Right ventricle myocardium superior (tissue), 1 donor: ENCODE measurements around the gene PGM5. TPM values are rescaled to one million over a fixed set of nuclear protein-coding genes. Genes with fewer than 3 reads are reported as not detected.

Source experiments
- ATAC-seq: fragments of 200-7000 bp; cut with Tn5 transposase; one replicate; pipeline ENCODE4 v1.9.1; 2020; ENCODE audit warnings: mild to moderate bottlenecking; ENCODE audit not compliant: poor library complexity
- DNase-seq: peaks from one replicate; pipeline ENCODE4 v3.0.0-alpha.2; 2020
- intact Hi-C: fragments of 100-400 bp; cut with DNase I; formaldehyde crosslinking; loops from one replicate; pipeline ENCODE4 v1.11.2; 2022
- total RNA-seq: library from RNA; stranded (reverse); fragmentation: NEBNext Ultra II Directional; extraction: Animal tissue kit (Norgen Biotek cat#: 25700); gene quantifications from one replicate; pipeline ENCODE4 v1.2.1, GENCODE V29; 2021
- donor health status: DM: no; HTN: yes; CAD: no; lungs with severe emphysema.

PGM5 gene
- total RNA-seq, 1 donor from 2014 or later: 157 TPM

DNA sequence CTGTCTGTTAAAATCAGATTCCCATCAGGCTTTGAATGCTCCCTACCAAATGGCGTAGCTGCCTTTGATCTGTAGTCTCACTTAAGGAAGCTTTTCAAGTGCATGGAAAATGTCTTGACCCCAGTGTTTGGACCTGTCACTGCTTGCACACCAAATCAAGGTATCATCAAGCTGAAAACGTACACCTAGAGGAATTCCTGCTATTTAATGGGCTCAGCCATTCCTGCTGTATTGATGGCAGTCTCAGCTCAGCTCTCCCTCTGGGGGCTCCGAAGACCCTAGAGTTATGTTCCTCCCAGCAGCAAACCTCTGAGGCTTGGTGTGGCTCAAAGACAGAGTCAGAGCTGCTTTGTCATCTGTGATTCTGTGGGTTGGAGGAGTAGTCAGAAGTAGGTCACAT is 63.5 kb downstream of the PGM5 start:
- ATAC-seq (no peak), DNase-seq (no peak)
- intact Hi-C loops: loop anchor here (10.0 kb wide), 1 partner anchor 75 kb away; no protein-coding TSS in a partner anchor

GRCh38 chr9:68426755-68427154 is 70.3 kb downstream of the PGM5 start:
- ATAC-seq (peak; percentile 43), DNase-seq (no peak)
- intact Hi-C loops: no loop called here

DNA sequence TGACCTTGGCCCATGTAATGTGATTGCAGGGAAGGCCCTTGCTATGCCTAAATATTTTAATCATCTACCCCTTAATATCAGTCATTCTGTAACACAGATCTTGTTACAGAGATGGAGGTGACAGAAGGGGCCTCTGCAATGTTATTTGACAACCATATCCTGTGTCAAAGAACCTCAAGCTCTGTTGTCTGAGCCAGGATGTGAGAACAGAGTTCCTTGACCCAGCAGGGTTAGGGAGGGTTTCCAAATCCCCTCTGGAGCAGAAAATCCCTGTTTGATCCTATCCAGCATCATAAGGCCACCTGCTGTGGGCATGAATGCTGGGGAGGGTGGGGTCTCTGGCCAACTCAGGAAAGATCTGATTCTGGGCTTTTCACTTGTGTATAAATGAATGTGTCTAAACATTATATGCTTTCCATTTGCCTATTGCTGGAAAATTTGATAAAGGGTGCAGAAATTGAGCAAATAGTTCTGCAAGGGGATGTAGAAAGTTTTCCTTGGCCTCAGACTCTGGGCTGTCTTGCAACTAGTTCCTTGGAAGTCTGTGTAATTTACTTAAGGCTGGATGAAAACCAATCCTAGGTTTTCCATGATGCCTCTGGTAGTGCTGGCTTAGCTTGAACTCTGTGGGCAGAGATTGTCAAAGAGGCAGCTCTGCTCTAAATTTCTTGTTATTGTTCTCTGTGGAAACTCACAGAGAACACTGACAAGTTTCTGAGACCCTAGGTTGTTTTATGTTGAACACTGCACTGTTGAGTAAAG is 71.0 kb downstream of the PGM5 start:
- intact Hi-C loops: no loop called here
- no peak for DNase-seq
- no peak for ATAC-seq

GRCh38 chr9:68428481-68428880 is 72.1 kb downstream of the PGM5 start:
- intact Hi-C loops: no loop called here
- ATAC-seq (peak; percentile 9), DNase-seq (no peak)

GRCh38 chr9:68429631-68430030 is 73.2 kb downstream of the PGM5 start:
- intact Hi-C loops: no loop called here

DNA sequence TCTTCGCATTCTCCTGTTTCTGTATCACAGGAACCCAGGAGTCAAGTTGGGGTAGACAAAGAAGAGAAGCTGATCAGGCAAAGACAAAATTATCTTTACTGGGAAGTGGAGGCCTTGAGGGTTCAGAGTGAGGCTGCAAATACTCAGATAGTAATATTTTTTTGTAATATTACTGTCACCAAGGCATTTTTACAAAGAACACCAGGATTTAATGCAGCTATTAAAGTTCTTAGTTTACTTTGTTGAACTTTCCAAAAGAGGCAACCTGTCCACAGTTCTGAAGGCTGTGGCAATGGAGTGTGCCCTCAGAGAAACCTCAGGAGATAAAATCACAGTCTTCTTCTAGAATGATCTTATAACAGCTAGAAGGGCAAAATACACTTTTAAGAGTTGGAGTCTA is 74.9 kb downstream of the PGM5 start:
- intact Hi-C loops: no loop called here
- ATAC-seq: no peak
- no peak for DNase-seq

More at GRCh38 chr9:68429631-68430030, 73.2 kb downstream of the PGM5 start:
- DNase-seq (no peak), ATAC-seq (no peak)

DNA sequence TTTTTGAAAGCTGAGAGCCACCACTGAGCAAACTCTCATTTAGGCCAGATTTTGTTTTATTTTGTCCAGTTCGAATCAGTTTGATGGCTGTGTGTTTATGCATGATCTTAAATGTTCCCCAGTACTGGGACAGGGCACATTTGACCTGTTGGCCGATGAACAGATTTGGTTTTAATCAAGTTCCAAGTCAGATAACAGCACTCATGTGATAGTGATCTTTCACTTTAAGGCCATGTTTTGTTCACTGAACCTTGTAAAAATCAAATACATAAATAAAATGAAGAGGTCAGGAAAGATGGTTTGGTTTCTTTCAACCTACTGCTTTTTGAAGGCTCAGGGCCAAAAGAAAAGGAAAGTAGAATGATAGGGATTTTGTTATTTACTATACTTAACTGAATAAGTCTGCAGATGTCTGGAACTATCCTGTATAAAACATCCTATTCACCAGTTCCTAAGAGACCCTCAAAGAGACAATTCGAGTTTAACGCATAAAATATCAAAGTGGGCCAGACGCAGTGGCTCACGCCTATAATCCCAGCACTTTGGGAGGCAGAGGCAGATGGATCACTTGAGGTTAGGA is 77.2 kb downstream of the PGM5 start:
- no peak for DNase-seq
- intact Hi-C loops: no loop called here
- ATAC-seq: no peak

DNA sequence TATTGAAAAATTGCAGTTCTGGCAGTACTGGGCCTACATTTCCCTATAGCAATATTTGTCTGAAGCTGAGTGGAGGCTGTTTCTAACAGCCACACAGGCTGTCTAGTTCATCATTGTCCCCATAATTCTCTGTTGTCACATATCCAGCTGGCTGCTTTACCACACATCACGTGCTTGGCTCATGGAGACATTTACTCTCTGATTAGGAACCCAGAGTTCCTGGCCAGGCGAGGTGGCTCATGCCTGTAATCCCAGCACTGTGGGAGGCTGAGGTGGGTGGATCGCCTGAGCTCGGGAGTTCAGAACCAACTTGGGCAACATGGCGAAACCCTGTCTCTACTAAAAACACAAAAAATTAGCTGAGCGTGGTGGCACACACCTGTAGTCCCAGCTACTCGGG is 81.4 kb downstream of the PGM5 start:
- peak; percentile 93 for ATAC-seq
- DNase-seq: peak; percentile 70
- intact Hi-C loops: no loop called here

DNA sequence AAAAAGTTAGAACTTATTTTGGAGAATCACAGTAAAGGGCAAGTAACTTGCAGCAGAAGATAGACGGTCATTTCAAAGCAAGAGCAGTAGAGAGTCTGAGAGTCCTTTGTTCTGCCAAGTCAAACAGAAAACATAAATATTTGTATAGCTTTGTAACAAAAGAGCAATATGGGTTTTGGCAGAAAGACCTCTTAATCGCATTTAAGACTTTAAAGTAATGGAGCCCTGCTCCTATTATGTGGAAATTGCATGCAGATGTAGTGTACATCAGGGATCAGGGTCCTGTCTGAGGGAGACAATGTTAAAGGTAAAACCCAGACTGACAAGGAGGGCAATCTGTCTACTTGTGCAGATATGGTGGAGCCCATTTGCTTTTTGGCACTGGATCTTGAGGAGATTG is 87.2 kb downstream of the PGM5 start:
- ATAC-seq (no peak), DNase-seq (no peak)
- intact Hi-C loops: no loop called here

GRCh38 chr9:68446836-68447235 is 90.4 kb downstream of the PGM5 start:
- ATAC-seq: peak; percentile 29
- no peak for DNase-seq
- intact Hi-C loops: no loop called here

GRCh38 chr9:68447611-68448010 is 91.2 kb downstream of the PGM5 start:
- ATAC-seq: peak; percentile 67
- intact Hi-C loops: no loop called here
- DNase-seq: no peak

DNA sequence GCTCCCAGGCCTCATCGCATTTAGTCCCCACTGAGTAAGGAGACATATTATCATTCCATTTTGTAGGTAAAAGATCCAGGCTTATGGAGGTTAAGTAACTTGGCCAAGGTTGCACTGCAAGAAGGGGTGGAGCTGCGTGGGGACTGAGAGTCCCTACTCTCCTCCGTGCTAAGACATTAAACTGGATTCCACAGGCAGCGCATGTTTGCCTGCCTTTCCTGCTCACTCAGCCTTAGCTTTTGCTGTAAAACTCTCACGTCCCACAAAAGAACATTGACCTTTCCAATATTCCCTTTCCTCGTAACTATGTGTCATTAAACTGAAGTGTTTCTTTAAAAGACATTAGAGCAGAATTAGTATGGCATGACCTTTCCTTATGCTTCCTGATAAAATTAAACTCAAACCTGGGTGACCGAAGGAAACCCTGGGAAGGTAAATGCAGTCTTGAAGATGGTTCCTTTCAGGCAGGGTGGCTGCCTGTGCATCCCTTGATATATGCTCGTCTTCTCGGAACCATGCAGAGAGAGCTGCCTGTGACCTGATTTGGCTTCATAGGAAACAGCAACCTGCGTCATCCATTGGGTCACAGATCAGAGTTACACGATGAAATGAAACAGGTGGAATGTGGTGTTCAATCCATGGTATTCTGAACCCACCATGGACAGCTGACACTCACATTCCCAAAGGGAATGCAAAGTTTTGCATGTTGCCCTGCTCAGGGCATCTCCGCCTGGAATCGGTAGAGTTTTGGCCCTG is 98.3 kb downstream of the PGM5 start:
- DNase-seq (no peak), ATAC-seq (peak; percentile 9)
- intact Hi-C loops: no loop called here

DNA sequence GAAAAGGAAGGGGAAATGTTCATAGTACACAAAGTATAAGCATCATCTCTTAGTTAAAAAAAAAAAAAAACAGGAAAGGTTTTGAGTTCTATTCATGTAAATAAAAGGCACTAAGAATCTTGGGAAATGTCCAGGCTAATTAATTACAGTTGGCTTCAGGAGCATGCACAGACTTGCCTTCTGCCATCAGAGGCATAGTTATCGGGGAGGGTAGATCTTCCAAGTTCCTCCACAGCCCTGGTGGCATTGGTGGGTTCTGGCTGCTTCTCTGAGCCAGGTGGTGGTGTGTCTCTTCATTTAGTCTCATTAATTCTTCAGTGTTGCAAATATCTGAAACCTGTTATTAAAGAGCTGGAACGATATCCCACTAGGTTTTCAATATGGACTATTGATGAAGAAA is 99.0 kb downstream of the PGM5 start:
- intact Hi-C loops: no loop called here
- DNase-seq (no peak), ATAC-seq (no peak)

GRCh38 chr9:68457803-68458202 is 101.4 kb downstream of the PGM5 start:
- DNase-seq: no peak
- intact Hi-C loops: no loop called here
- no peak for ATAC-seq

GRCh38 chr9:68458918-68459317 is 102.5 kb downstream of the PGM5 start:
- ATAC-seq (no peak), DNase-seq (no peak)
- intact Hi-C loops: no loop called here

DNA sequence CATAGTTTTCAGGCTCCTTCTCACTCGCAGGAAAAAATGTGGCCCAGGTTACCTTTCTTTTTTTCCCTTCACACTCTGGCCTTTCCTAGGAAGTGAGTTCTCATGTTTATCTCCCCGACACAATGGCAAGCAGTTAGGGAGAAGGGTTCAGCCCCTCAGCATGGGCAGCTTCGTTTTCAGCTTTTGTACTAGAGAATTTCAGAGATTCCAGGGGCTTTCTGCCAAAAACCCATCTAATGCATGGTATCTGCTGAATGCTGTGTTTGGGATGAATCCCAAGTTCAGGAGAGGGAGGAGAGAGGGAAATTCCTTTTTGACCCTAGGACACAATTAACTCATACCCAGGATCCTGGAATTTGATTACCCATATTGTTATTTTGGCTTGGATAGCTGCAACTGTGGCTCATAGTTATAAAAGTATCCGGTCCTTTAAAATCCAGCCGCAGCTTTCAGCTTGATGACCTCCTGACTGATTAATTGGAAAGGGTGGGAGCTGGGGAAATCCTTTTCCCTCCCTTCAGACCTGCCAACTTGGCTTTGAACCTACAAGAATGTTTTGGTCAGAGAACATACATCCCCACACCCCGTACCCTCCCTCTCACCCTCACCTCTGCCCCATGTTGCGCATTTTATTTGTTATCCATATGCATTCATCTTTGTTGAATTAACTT is 105.8 kb downstream of the PGM5 start:
- ATAC-seq: peak; percentile 14

GRCh38 chr9:68470067-68470466 is 113.7 kb downstream of the PGM5 start:
- intact Hi-C loops: no loop called here
- ATAC-seq (no peak), DNase-seq (no peak)

More for the DNA sequence above, 105.8 kb downstream of the PGM5 start:
- intact Hi-C loops: no loop called here
- no peak for DNase-seq

- ATAC-seq (peak; percentile 69), DNase-seq (no peak)
- intact Hi-C loops: no loop called here
Measured at GRCh38 chr9:68470634-68471033, 114.2 kb downstream of the PGM5 start.

DNA sequence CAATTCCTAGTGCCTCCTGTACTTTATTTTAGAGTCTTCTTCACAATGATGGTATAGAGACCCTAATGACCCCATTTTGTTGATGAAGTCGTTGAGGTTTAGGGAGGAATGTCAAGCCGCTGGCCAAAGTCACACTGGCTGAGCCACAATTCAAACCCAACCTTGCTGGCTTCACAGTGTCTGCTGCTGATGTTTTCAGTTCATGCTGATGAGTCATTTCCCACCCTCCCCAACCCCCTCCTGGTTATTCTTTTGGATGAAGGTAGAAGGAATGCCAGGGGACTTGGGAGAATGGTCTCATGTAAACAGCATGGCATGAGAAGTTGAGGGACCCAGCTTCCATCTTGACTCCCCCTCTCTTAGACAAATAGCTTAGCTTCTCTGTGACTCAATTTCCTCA is 115.7 kb downstream of the PGM5 start:
- intact Hi-C loops: no loop called here
- no peak for DNase-seq

More for the DNA sequence above, 115.7 kb downstream of the PGM5 start:
- ATAC-seq: no peak
